Breast epithelium (tissue), 3 donors: ENCODE results near the gene COX19.

Experiments used
- CTCF ChIP-seq, 3 donors: fragments of 450-650 bp; IDR thresholded peaks; one replicate each; pipeline ENCODE4 v1.5.1; 2016 to 2017; ENCODE audit warnings: antibody characterized with exemption in 3 of 3, mild to moderate bottlenecking in 3 of 3, moderate library complexity in 3 of 3
- POLR2A ChIP-seq: fragments of 450-650 bp; IDR thresholded peaks from one replicate; pipeline ENCODE4 v1.6.1; 2016; ENCODE audit warnings: antibody characterized with exemption, mild to moderate bottlenecking, moderate library complexity
- POLR2AphosphoS5 ChIP-seq, 3 donors: sonication (generic); formaldehyde crosslinking; IDR thresholded peaks; one replicate each; pipeline ENCODE4 v1.6.1; 2017; ENCODE audit warnings: antibody characterized with exemption in 3 of 3

GRCh38 chr7:925601-926000, 49.7 kb downstream of the COX19 start:
- TF ChIP-seq POLR2A (no peak), CTCF (IDR thresholded peaks at IDR 0.05) (no peak), POLR2AphosphoS5 (IDR thresholded peaks at IDR 0.05) (no peak)
